Gastrocnemius medialis (tissue), 4 donors: ENCODE measurements around the gene PRKCH.

Experiments used
- POLR2A ChIP-seq, 2 donors: fragments of 450-650 bp; IDR thresholded peaks; one replicate each; pipeline ENCODE4 v1.6.1; 2017; ENCODE audit warnings: antibody characterized with exemption in 2 of 2, mild to moderate bottlenecking in 2 of 2, moderate library complexity in 2 of 2
- TF ChIP-seq, protein P1 (sequence below), 5 experiments: fragments of 450-650 bp in 3 of 5; fragments of 200-600 bp in 2 of 5; sonication (generic) in 2 of 5; IDR thresholded peaks in 4 of 5; conservative IDR thresholded peaks in 1 of 5; 1 replicate in 4 of 5; 2 replicates in 1 of 5; pipeline ENCODE4 v1.5.1; 2016 to 2019; ENCODE audit warnings: antibody characterized with exemption in 5 of 5, mild to moderate bottlenecking in 3 of 5, moderate library complexity in 3 of 5

DNA sequence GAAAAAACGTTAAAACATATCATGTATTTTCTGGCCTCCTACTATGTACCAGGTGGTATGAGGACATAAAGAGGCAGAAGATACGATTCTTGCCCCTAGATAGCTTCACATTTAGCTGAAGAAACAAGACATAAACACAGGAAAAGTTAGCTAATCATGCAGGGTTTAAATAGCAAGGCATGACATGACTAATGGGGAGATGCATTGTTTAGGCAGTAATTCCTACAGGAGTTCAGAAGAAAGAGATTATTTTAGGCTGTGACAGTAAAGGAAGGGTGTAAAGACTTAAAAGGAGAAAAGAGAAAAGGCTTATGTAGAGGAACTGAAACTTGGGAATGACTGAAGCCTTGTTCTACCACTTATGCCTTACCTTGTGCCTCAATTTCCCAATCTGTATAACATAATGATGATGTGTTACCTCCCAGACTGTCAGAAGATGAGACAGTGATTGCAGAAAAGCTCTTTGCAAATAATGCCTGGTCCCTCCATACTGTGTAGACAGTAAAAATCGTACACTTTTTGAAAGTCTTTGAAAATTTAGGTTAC, 44.4 kb downstream of the PRKCH start:
- TF ChIP-seq, protein P1, sequence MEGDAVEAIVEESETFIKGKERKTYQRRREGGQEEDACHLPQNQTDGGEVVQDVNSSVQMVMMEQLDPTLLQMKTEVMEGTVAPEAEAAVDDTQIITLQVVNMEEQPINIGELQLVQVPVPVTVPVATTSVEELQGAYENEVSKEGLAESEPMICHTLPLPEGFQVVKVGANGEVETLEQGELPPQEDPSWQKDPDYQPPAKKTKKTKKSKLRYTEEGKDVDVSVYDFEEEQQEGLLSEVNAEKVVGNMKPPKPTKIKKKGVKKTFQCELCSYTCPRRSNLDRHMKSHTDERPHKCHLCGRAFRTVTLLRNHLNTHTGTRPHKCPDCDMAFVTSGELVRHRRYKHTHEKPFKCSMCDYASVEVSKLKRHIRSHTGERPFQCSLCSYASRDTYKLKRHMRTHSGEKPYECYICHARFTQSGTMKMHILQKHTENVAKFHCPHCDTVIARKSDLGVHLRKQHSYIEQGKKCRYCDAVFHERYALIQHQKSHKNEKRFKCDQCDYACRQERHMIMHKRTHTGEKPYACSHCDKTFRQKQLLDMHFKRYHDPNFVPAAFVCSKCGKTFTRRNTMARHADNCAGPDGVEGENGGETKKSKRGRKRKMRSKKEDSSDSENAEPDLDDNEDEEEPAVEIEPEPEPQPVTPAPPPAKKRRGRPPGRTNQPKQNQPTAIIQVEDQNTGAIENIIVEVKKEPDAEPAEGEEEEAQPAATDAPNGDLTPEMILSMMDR (IDR thresholded peaks at IDR 0.05 in 4 of 5, conservative IDR thresholded peaks at IDR 0.05 in 1 of 5), result no peak
- no peak for TF ChIP-seq POLR2A (IDR thresholded peaks at IDR 0.05)
